Retina (tissue), 1 donor: ENCODE measurements around the gene TTR.

Experiments used
- DNase-seq: peaks from one replicate; pipeline ENCODE4 v3.0.0-alpha.2; 2016

Gene TTR

DNA sequence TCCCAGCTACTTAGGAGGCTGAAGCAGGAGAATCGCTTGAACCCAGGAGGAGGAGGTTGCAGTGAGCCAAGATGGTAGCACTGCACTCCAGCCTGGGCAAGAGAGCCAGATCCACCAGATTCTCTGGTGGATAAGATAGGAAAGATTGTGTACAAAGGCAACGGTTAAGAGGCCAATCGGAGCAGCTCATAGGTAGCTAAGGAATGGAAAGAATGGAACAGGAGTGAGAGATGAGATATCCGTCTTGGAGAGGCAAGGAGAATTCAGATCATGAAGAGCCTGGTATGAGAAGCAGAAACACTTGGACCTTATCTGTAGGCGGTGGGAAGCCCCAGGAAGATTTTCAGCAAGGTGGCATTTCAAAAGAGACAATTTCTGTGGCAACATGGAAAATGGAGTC, 27.1 kb downstream of the TTR start:
- DNase-seq: no peak

DNA sequence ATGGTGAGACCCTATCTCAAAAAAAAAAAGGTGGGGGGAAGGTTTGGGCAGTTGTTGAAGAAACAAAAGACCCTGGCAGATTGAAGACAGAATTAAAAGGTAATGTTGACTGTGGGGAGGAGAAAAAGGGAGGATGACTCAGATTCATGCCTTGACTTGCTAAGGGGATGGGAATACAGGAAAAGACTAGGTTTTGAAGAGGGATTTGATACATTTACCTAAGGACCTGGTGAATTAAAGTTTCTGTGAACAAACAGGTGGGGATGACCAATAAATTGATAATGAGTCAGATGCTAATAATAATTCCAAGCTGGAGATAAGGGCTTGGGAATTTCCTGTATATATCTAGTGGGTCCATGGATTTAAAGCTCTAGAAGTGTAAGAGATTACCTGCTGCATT, 27.6 kb downstream of the TTR start:
- no peak for DNase-seq

DNA sequence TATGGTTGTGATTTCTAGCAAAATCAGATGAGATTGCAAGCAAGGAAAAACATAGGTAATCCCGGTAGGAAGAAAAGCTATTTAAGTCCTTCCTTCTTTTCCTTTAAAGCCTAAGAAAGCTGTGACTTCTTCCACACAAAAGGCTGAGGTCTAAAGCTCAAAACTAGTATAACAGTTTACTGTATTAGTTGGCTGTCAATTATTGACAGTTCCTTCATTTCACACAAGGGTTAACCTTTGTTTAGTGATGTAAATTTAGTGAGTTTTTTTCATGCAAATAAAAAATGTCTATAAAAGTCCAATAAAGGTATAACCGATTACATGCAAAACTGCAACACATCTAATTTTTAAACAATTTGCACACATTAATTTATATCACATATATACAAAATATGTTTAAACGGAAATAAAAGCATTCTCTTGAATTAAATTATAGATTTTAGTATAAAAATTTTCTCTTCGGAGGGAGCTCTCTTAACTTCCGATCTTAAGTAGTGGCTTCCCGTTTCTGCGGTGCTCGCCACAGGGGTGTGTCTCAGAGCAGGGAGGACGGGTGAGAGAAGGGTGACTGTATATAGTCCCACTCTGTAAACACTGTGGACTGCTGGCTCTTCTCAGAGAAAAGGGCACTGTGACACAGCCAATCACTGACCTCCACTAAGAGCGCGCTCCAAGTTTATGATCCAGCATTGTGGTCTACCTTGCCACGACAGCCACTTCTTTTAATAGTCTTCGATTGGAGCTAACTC, 33.4 kb downstream of the TTR start:
- no peak for DNase-seq

DNA sequence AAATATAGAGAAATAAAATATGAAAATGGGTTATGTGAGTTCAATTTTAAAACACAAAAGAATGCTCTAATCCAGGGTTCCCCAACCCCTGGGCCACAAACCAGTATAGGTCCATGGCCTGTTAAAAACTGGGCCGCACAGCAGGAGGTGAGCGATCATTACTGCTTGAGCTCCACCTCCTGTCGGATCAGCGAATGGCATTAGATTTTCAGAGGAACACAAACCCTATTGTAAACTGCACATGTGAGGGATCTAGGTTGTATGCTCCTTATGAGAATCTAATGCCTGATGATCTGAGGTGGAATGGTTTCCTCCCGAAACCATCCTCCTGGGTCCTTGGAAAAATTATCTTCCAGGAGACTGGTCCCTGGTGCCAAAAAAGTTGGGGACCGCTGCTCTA, 34.7 kb downstream of the TTR start:
- no peak for DNase-seq

DNA sequence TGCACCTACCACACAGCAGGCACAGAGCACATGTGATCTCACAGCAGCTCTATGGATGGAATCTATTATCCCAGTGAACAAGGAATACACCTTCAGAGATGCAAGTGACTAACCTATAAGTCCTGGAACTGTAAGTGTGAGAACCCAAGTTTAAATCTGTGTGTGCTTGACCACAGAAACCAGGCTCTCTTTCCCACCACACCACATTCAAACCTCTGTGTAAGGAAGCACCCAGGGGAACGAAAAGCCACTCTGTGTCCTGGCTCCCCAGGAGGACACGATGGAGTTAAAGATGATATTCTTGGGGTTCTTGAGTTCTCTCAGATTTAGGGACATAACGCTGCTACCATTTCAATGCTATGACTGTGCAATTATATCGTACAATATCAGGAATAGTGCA, 38.9 kb downstream of the TTR start:
- DNase-seq: no peak

DNA sequence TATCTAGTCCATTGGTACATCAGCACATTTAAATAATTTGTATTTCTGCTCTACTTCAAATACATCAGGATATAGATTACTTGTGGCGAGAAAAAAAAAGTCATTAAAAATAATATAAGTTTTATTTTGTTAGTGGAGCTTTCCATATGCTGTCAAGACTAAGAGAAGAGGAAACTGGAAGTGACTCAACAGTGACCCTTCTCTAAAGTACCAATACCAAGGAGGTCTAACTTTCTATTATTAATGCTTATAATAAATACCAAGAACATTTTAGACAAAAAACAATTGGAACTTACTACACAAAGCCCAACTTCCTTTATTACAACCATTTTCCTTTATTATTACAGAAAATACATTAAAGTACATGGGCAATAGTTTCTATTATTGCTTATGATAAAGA, 39.8 kb downstream of the TTR start:
- DNase-seq: no peak

DNA sequence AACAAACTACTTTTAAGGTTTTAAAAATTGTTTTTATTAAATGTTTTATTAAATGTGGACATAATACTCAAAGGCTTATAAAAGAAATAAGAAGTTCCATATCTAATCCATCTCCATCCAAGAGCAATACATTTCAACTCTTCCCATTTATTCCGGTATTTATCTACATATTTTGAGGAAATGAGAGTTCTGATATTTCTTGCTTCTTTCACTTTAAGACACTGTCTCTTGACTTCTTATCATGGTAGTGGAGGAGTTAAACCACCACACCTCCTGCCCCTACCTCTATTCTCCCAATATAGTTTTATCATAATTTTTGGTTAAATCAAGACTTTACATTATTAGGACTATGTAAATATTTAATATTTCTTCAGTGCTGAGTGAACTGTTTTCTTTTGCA, 40.7 kb downstream of the TTR start:
- no peak for DNase-seq

DNA sequence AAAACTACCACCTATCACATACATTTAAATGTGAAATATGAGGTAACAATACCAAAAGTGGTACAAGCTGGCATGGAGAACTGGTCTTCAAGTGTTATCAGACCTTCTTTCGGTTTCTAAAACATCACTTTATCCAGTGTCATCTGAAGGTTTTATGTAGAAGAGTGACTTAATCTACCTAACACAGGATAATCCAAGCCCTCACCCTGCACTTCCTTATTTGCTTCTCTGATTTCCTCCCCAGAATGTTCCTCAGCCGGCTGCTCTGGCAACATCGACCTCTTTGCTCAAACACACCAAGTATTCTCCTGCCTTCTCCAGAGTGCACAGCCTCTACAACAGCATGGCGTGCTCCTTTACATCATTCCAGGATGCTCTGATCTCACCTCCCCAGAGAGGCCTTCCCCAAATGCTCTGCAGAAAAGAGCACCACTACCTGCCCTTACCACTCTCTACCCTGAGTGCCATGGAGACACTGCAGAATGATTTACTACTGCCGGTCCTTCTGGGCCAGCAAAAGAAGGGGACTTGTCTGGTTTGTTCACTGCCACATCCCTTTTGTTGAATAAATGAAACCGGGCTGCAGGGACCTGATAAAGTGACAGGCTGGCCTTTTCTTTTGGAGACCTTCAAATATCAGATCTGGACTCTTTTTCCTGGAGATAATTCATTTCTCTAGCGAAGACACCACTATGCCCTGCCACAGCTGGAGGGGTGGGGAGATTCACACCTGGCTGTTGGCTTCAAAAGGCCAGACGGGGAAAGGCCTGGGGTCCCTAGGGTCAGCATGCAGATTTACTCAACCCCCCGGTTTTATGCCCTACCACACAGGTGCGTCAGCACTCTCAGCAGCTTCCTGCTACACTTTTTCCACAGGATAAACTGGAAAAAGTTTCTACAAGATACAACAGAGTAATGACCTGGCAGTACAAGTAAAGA, 42.0 kb downstream of the TTR start:
- DNase-seq: no peak

DNA sequence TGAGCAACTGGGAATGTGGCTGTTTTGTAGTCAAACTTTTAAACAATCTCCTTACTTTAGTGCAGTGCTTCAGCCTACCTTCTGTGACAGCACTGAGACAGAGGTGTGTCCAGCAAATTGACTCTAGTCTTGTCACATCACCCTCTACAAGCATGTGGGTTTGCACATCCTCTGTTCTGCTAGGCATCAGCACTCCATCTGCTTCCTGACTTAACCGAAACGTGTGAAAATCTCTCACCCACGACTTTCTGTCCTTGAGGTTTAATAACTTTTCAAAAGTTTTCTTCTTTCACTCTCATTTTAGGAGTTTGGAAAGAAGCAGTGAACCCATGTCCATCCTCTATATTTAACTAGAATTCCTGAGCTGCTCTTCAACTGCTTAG, 42.6 kb downstream of the TTR start:
- DNase-seq: no peak

DNA sequence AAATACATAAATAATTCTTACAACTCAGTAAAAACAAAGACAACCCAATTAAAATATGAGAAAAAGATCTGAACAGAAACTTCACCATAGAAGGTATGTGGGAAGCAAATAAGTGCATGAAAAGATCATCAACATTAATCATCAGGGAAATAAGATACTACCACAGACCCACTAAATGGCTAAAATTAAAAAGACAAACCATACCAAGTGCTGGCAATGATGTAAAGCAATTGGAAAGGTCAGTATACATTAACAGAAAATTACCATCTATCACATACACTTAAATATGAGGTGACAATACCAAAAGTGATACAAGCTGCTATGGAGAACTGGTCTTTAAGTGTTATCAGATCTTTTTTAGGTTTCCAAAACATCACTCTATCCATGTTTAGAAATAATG, 44.7 kb downstream of the TTR start:
- no peak for DNase-seq

DNA sequence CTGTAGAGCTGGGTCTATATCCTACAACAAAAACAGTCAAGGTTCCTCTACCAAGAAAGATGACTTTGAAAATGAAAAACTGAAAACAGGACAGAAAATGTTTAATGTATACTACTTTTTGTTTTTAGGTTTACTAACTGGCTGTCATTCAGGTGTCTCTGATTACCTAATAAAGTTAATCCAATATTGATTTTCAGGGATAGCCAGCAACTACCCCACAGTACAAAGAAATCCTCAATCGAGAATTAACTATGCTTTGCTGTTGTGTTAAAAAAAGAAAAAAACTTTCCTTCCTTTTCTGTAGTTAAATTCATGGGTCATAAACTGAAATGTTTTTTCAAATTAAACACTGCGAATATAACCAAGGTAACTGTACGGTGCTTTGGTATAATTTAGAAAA, 45.8 kb downstream of the TTR start:
- no peak for DNase-seq

DNA sequence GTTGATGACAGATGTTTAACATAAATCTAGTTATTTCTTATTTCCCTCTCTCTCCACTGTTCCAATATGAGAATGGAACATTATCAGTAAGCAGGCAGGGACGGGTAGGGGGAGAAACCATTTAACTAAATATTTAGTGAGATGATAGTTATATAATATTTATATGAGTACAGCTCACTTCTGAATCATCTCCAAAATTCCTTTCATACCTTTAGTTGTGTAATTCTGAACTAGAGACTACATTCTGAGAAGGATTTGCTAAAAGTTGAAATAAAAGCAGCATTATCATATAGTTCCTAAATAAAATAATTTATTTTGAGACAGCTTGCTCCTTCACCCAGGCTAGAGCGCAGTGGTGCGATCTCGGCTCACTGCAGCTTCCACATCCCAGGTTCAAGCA, 51.3 kb downstream of the TTR start:
- DNase-seq: no peak

DNA sequence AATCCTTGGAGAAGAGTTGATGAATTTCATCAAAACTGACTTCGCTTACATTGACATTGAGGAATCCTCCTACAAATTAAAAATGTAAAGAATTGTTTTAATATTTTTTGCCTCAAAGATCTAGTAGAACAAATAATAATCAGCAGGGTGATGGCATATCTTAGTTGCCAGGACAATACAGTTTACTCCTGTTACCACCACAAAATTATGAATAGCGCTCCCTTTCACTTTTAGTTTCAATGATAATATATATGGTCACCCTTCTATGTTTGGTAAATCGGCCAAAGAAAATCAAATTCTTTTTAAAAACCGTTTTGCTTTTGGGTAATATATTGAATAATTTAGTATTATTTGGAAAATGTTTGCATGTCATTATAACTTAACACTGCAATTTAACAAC, 53.7 kb downstream of the TTR start:
- no peak for DNase-seq

DNA sequence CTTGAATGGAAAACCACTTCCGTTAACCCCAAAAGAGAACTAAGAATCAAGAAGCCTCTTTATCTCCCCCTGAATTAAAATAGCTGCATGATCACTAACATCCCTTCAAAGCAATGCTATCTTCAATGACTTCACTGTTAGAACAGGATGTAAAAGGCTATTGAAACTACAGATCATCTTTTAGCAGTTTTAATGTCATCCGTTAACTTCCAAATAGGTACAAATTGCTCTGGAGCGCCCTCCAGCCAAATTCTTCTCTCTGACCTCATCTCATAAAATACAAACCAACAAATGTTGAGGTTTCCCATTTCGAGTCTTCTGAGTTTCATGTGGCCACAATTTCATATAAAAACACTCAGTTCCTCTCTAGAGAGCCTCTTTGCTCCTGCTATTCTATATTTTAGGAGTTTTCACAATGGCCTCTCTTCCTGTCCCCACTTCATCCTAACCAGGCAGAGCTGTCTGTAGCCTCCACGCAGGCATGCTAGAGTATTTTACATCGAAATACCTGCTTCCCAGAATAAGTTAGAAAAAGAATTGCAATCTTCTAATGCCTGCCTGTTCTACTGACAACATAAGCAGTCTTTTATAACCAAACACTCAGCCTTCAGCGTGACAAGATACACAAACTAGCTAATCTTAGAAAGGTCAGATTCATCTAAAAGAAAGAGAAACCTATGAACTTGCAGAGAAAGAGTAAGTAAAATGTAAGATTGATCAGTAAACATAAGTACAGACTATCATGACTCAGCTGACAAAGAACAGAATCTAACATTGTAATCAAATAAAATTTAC, 54.9 kb downstream of the TTR start:
- DNase-seq: no peak

DNA sequence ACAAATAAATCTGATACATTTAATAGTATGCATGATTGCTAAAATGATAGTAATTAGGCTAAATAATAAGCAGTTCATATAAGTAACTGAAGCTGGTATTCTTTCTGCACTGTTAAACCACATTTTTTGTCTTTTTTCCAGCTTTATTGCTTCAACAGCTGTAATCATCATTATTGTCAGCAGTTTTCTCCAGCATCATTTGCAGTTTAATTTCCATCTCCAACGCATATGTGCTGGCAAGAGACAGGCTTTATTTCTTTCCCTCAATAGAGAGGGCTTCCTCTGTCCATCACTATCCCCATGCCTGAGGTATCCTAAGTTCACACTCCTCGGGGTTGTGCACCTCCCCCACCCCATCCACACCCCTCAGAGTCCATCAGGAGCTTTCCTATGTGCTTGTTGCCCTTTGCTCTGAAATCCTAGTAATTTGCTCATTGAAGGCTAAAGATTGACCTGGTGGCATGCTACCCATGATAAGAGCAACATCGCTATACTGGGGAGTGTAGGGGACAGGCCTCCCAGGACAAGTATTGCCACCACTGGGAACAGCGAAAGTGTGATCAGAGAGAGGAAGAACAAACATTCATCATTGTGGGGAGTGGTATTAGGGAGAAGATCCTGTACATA, 55.6 kb downstream of the TTR start:
- DNase-seq: no peak
